WERI-Rb-1 (cell line): Measurements from ENCODE around the gene NDST1.

Source experiments
- DNase-seq: peaks from one replicate; pipeline ENCODE4 v3.0.0-alpha.2; 2020
- H3K27ac ChIP-seq: fragments of 250-450 bp; sonication (Bioruptor Pico); 2 replicates; pipeline ENCODE4 v1.5.1; 2020; ENCODE audit warnings: mild to moderate bottlenecking, moderate library complexity
- H3K27me3 ChIP-seq: fragments of 250-450 bp; sonication (Bioruptor Pico); 2 replicates; pipeline ENCODE4 v1.5.1; 2021; ENCODE audit warnings: mild to moderate bottlenecking, low read depth, moderate library complexity; ENCODE audit not compliant: insufficient read depth, severe bottlenecking
- H3K36me3 ChIP-seq: fragments of 250-450 bp; sonication (Bioruptor Pico); 2 replicates; pipeline ENCODE4 v1.5.1; 2020; ENCODE audit warnings: mild to moderate bottlenecking, moderate library complexity
- H3K4me3 ChIP-seq: 2 replicates; pipeline ENCODE4 v1.5.1; 2011; ENCODE audit warnings: low read depth, mild to moderate bottlenecking, control low read depth, low read length
- H3K9me3 ChIP-seq: fragments of 250-450 bp; sonication (Bioruptor Pico); 2 replicates; pipeline ENCODE4 v1.5.1; 2021; ENCODE audit warnings: mild to moderate bottlenecking, moderate library complexity; ENCODE audit not compliant: severe bottlenecking
- CTCF ChIP-seq: IDR thresholded peaks from 2 replicates; pipeline ENCODE4 v1.5.1; 2011; ENCODE audit warnings: low read depth, mild to moderate bottlenecking, control low read depth, inconsistent platforms, low read length

The NDST1 gene

GRCh38 chr5:150520747-150521521 lies 13.0 kb downstream of the NDST1 start:
- no peak overlapping the region for H3K4me3 ChIP-seq
- no peak for TF ChIP-seq CTCF
- no peak for DNase-seq
- 0 out of 2 replicates have a peak overlapping the region, but pooled peaks have one; percentile 28 for H3K27ac ChIP-seq
- no peaks in the 10 kb centered on the region for H3K27me3 ChIP-seq
- peaks cover 22% of the 10 kb centered on the region for H3K36me3 ChIP-seq
- H3K9me3 ChIP-seq, result no peaks in the 10 kb centered on the region

- H3K27ac ChIP-seq, result no peak overlapping the region
- no peaks in the 10 kb centered on the region for H3K27me3 ChIP-seq
- no peaks in the 10 kb centered on the region for H3K9me3 ChIP-seq
- no peak overlapping the region for H3K4me3 ChIP-seq
- no peak for TF ChIP-seq CTCF
- H3K36me3 ChIP-seq, result peaks cover 22% of the 10 kb centered on the region
- DNase-seq, result no peak
Measured at GRCh38 chr5:150521522-150521817, 13.5 kb downstream of the NDST1 start.

GRCh38 chr5:150521939-150522503 lies 14.1 kb downstream of the NDST1 start:
- Histone ChIP-seq H3K27ac (no peak overlapping the region), H3K27me3 (no peaks in the 10 kb centered on the region), H3K4me3 (no peak overlapping the region), H3K36me3 (peaks cover 22% of the 10 kb centered on the region), H3K9me3 (no peaks in the 10 kb centered on the region)
- TF ChIP-seq CTCF, result no peak
- no peak for DNase-seq

- no peaks in the 10 kb centered on the region for H3K27me3 ChIP-seq
- H3K36me3 ChIP-seq, result peaks cover 24% of the 10 kb centered on the region
- TF ChIP-seq CTCF, result no peak
- H3K27ac ChIP-seq, result no peak overlapping the region
- no peak for DNase-seq
- H3K4me3 ChIP-seq, result no peak overlapping the region
- no peaks in the 10 kb centered on the region for H3K9me3 ChIP-seq
Measured at GRCh38 chr5:150522504-150523414, 14.8 kb downstream of the NDST1 start.

GRCh38 chr5:150523472-150524350 lies 15.8 kb downstream of the NDST1 start:
- H3K27ac ChIP-seq, result no peak overlapping the region
- H3K9me3 ChIP-seq, result no peaks in the 10 kb centered on the region
- DNase-seq, result peak; percentile 66
- H3K27me3 ChIP-seq, result no peaks in the 10 kb centered on the region
- peaks cover 32% of the 10 kb centered on the region for H3K36me3 ChIP-seq
- peak; percentile 80 for TF ChIP-seq CTCF
- no peak overlapping the region for H3K4me3 ChIP-seq
